Thyroid gland (tissue), 4 donors: ENCODE data around the gene SLC6A7. TPM values are rescaled to one million over a fixed set of nuclear protein-coding genes. Genes with fewer than 3 reads are reported as not detected.

ENCODE experiments used
- DNase-seq, 2 donors: peaks; one replicate each; pipeline ENCODE4 v3.0.0-alpha.2; 2019
- H3K27ac ChIP-seq, 3 donors: fragments of 200-600 bp; sonication (generic); 1 replicate in 2 of 3; 2 replicates in 1 of 3; pipeline ENCODE4 v1.5.1; 2016 to 2019; ENCODE audit warnings: mild to moderate bottlenecking in 1 of 3, moderate library complexity in 1 of 3
- H3K27me3 ChIP-seq: fragments of 200-600 bp; sonication (generic); one replicate; pipeline ENCODE4 v1.5.1; 2019
- H3K36me3 ChIP-seq, 2 donors: fragments of 200-600 bp; sonication (generic); one replicate each; pipeline ENCODE4 v1.5.1; 2016 to 2019
- H3K4me1 ChIP-seq, 2 donors: fragments of 200-600 bp; sonication (generic); one replicate each; pipeline ENCODE4 v1.5.1; 2017 to 2019
- H3K4me3 ChIP-seq, 3 donors: fragments of 200-600 bp; sonication (generic); replicated peaks in 1 of 3; 1 replicate in 2 of 3; 2 replicates in 1 of 3; pipeline ENCODE4 v1.5.1; 2016; ENCODE audit warnings: mild to moderate bottlenecking in 1 of 3
- H3K9me3 ChIP-seq: fragments of 200-600 bp; sonication (generic); one replicate; pipeline ENCODE4 v1.5.1; 2017
- CTCF ChIP-seq, 6 experiments: fragments of 200-600 bp in 3 of 6; fragments of 450-650 bp in 3 of 6; sonication (generic) in 3 of 6; IDR thresholded peaks; one replicate each; pipeline ENCODE4 v1.5.1; 2016 to 2019; ENCODE audit warnings: antibody characterized with exemption in 6 of 6, mild to moderate bottlenecking in 2 of 6, inconsistent platforms in 1 of 6, moderate library complexity in 1 of 6
- POLR2A ChIP-seq, 2 donors: fragments of 450-650 bp; IDR thresholded peaks; one replicate each; pipeline ENCODE4 v1.6.1; 2017; ENCODE audit warnings: antibody characterized with exemption in 2 of 2, mild to moderate bottlenecking in 2 of 2, moderate library complexity in 1 of 2
- WGBS, 2 donors: methylation state at CpG; one replicate each; pipeline ENCODE4 v1.1.5; 2017; 5-methylcytosine and 5-hydroxymethylcytosine counted together
- intact Hi-C: fragments of 100-400 bp; cut with DNase I; formaldehyde crosslinking; loops from one replicate; pipeline ENCODE4 v1.15.1; 2023
- total RNA-seq, 4 donors: library from RNA; depleted of rRNA; stranded (reverse); fragments of >200 nt; gene quantifications; one replicate each; pipeline ENCODE4 v1.2.3, GENCODE V29; 2016

Gene SLC6A7
- total RNA-seq, 4 donors from 2014 or later, result not detected

- Histone ChIP-seq H3K27me3 (no peaks in the 10 kb centered on the region), H3K4me3 (no peak overlapping the region), H3K27ac (no peak overlapping the region), H3K36me3 (no peaks in the 10 kb centered on the region), H3K4me1 (peaks cover 0 to 8% of the 10 kb centered on the region in 2 donors), H3K9me3 (no peaks in the 10 kb centered on the region)
- 70 to 79% methylated on average over 5 to 6 of the region's 6 CpGs for WGBS, 2 donors
- DNase-seq, result no peak
- TF ChIP-seq POLR2A (IDR thresholded peaks at IDR 0.05), result no peak
- no peak for TF ChIP-seq CTCF (IDR thresholded peaks at IDR 0.05)
- intact Hi-C loops, result loop anchor here (10.0 kb wide), 1 partner anchor 376 kb away; no protein-coding TSS in a partner anchor
These were observed 20.8 kb downstream of the SLC6A7 start for GRCh38 chr5:150210644-150211043.

- no peak for DNase-seq
- Histone ChIP-seq H3K36me3 (no peaks in the 10 kb centered on the region), H3K4me1 (peaks cover 0 to 8% of the 10 kb centered on the region in 2 donors), H3K27me3 (no peaks in the 10 kb centered on the region), H3K27ac (no peak overlapping the region), H3K4me3 (no peak overlapping the region), H3K9me3 (no peaks in the 10 kb centered on the region)
- WGBS, 2 donors, result 89% methylated on average over 10 to 15 of the region's 15 CpGs
- intact Hi-C loops, result loop anchor here (10.0 kb wide), 1 partner anchor 377 kb away; no protein-coding TSS in a partner anchor
- TF ChIP-seq CTCF (IDR thresholded peaks at IDR 0.05) (no peak), POLR2A (IDR thresholded peaks at IDR 0.05) (no peak)
These were observed 21.5 kb downstream of the SLC6A7 start for GRCh38 chr5:150211156-150212030.

- intact Hi-C loops, result loop anchor here (10.0 kb wide), 1 partner anchor 379 kb away; no protein-coding TSS in a partner anchor
- Histone ChIP-seq H3K27me3 (no peaks in the 10 kb centered on the region), H3K36me3 (no peaks in the 10 kb centered on the region), H3K9me3 (no peaks in the 10 kb centered on the region), H3K4me1 (peaks cover 0 to 12% of the 10 kb centered on the region in 2 donors), H3K4me3 (no peak overlapping the region), H3K27ac (no peak overlapping the region)
- WGBS, 2 donors, result 68 to 84% methylated on average over 6 of the region's 6 CpGs
- TF ChIP-seq POLR2A (IDR thresholded peaks at IDR 0.05), result no peak
- no peak for TF ChIP-seq CTCF (IDR thresholded peaks at IDR 0.05)
- no peak for DNase-seq
These were observed 23.7 kb downstream of the SLC6A7 start for GRCh38 chr5:150213530-150213929.

- intact Hi-C loops, result loop anchor here (10.0 kb wide), 1 partner anchor 379 kb away; no protein-coding TSS in a partner anchor
- WGBS, 2 donors, result 68 to 70% methylated on average over 6 to 7 of the region's 7 CpGs
- Histone ChIP-seq H3K27ac (peak overlapping the region in 1 of 3 donors; percentile 26), H3K36me3 (no peaks in the 10 kb centered on the region), H3K4me1 (peaks cover 0 to 7% of the 10 kb centered on the region in 2 donors), H3K9me3 (no peaks in the 10 kb centered on the region), H3K4me3 (no peak overlapping the region), H3K27me3 (no peaks in the 10 kb centered on the region)
- no peak for DNase-seq
- TF ChIP-seq POLR2A (IDR thresholded peaks at IDR 0.05) (no peak), CTCF (IDR thresholded peaks at IDR 0.05) (no peak)
These were observed 24.4 kb downstream of the SLC6A7 start for GRCh38 chr5:150214289-150214688.
